HL-60 (cell line): ENCODE results near the gene KLF6.

Experiments
- DNase-seq, 2 experiments: peaks; one replicate each; pipeline ENCODE4 v3.0.0-alpha.2; 2010 to 2020; ENCODE audit warnings: low read depth in 1 of 2, low spot score in 1 of 2
- H3K27ac ChIP-seq: fragments of 250-450 bp; sonication (Bioruptor Pico); replicated peaks from 2 replicates; pipeline ENCODE4 v1.5.1; 2020; ENCODE audit warnings: mild to moderate bottlenecking, moderate library complexity
- H3K27me3 ChIP-seq: fragments of 250-450 bp; sonication (Bioruptor Pico); 2 replicates; pipeline ENCODE4 v1.5.1; 2021; ENCODE audit warnings: mild to moderate bottlenecking, moderate library complexity; ENCODE audit not compliant: insufficient read depth, poor library complexity, severe bottlenecking
- H3K4me3 ChIP-seq: replicated peaks from 2 replicates; pipeline ENCODE4 v1.5.1; 2011; ENCODE audit warnings: mild to moderate bottlenecking, control low read depth, low read length; ENCODE audit not compliant: insufficient read depth
- GABPA ChIP-seq: IDR thresholded peaks from 2 replicates; pipeline ENCODE4 v1.6.1; 2012; ENCODE audit warnings: low read depth
- POLR2AphosphoS5 ChIP-seq: IDR thresholded peaks from 2 replicates; pipeline ENCODE4 v1.6.1; 2012; ENCODE audit warnings: low read depth
- REST ChIP-seq: IDR thresholded peaks from 2 replicates; pipeline ENCODE4 v1.6.1; 2012; ENCODE audit warnings: low read depth; ENCODE audit not compliant: insufficient replicate concordance
- SPI1 ChIP-seq: IDR thresholded peaks from 2 replicates; pipeline ENCODE4 v1.6.1; 2012; ENCODE audit warnings: low read depth, mild to moderate bottlenecking, borderline replicate concordance
- TF ChIP-seq, protein P1 (sequence below): IDR thresholded peaks from one replicate; pipeline ENCODE4 v1.5.1; 2011; ENCODE audit warnings: low read length, control low read depth, inconsistent platforms; ENCODE audit not compliant: insufficient read depth

The KLF6 gene

GRCh38 chr10:3820255-3820654 lies 35.2 kb upstream of the KLF6 start:
- H3K27ac ChIP-seq: no peak overlapping the region
- H3K4me3 ChIP-seq: no peak overlapping the region
- no peak for DNase-seq
- H3K27me3 ChIP-seq: no peaks in the 10 kb centered on the region
- TF ChIP-seq, protein P1, sequence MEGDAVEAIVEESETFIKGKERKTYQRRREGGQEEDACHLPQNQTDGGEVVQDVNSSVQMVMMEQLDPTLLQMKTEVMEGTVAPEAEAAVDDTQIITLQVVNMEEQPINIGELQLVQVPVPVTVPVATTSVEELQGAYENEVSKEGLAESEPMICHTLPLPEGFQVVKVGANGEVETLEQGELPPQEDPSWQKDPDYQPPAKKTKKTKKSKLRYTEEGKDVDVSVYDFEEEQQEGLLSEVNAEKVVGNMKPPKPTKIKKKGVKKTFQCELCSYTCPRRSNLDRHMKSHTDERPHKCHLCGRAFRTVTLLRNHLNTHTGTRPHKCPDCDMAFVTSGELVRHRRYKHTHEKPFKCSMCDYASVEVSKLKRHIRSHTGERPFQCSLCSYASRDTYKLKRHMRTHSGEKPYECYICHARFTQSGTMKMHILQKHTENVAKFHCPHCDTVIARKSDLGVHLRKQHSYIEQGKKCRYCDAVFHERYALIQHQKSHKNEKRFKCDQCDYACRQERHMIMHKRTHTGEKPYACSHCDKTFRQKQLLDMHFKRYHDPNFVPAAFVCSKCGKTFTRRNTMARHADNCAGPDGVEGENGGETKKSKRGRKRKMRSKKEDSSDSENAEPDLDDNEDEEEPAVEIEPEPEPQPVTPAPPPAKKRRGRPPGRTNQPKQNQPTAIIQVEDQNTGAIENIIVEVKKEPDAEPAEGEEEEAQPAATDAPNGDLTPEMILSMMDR: no peak
- TF ChIP-seq REST: no peak
- no peak for TF ChIP-seq SPI1
- no peak for TF ChIP-seq GABPA
- no peak for TF ChIP-seq POLR2AphosphoS5

DNA sequence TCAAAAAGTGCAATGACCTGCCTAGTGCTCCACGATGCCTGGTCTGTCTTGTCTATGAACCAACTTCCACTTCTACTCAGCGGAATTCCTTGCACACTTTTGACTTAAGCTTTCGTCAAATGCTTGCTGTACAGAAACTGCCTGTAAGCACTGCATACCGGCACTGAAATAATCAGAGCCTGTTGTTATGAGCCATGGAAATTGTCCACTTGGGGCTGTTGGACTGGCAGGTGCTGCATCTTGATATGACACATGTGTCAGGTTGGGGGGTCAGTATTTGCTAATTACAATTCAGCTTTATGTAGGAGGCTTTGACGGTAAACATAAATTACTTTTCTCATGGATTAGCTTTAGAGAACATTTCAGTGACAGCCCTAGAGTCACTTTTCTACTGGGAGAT lies 32.0 kb upstream of the KLF6 start:
- no peak for DNase-seq
- Histone ChIP-seq H3K27ac (no peak overlapping the region), H3K4me3 (no peak overlapping the region), H3K27me3 (no peaks in the 10 kb centered on the region)
- TF ChIP-seq SPI1: no peak
- TF ChIP-seq POLR2AphosphoS5: no peak
- TF ChIP-seq, protein P1: no peak
- TF ChIP-seq GABPA: no peak
- TF ChIP-seq REST: no peak

DNA sequence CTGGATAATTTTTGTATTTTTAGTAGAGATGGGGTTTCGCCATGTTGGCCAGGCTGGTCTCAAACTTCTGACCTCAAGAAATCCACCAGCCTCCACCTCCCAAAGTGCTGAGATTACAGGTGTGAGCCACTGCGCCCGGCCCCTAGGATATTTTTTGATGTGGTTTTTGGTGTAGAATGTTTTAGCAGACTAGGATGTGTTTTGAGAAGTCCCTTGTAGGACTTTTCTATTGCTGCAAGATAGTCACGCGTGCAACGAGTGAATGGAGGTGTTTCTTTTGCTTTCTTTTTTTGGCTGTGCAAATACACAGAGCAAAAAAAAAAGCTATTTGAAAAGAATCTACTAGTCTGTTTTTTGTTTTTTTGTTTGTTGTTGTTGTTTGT lies 29.8 kb upstream of the KLF6 start:
- H3K27ac ChIP-seq: no peak overlapping the region
- no peak for TF ChIP-seq REST
- no peak for TF ChIP-seq SPI1
- TF ChIP-seq POLR2AphosphoS5: no peak
- TF ChIP-seq GABPA: no peak
- TF ChIP-seq, protein P1: no peak
- no peak for DNase-seq
- H3K27me3 ChIP-seq: no peaks in the 10 kb centered on the region
- H3K4me3 ChIP-seq: no peak overlapping the region
